Mononuclear cell (primary cell): Measurements from ENCODE around the gene FNDC10. TPM values are rescaled to one million over a fixed set of nuclear protein-coding genes. Genes with fewer than 3 reads are reported as not detected.
A peak's percentile ranks its signal among the peaks of the same experiment; 100 is the strongest.

Source experiments
- H3K27me3 ChIP-seq: 2 replicates; pipeline ENCODE4 v1.6.0; 2011; ENCODE audit warnings: low read length, control low read depth; ENCODE audit not compliant: insufficient read depth
- H3K4me1 ChIP-seq: 2 replicates; pipeline ENCODE4 v1.5.1; 2011; ENCODE audit warnings: mild to moderate bottlenecking, low read length, control low read depth; ENCODE audit not compliant: insufficient read depth
- H3K4me3 ChIP-seq: 2 replicates; pipeline ENCODE4 v1.5.1; 2011; ENCODE audit warnings: mild to moderate bottlenecking, low read length, moderate library complexity
- H3K9me3 ChIP-seq: 2 replicates; pipeline ENCODE4 v1.5.1; 2011; ENCODE audit warnings: low read depth, mild to moderate bottlenecking, control low read depth, low read length
- total RNA-seq: library from RNA; depleted of rRNA; stranded (reverse); fragments of >200 nt; gene quantifications from one replicate; pipeline ENCODE4 v1.2.3, GENCODE V29; 2012

FNDC10 gene
- total RNA-seq, 1 donor: 1.2 TPM

- peak overlapping the region; percentile 22 for H3K4me3 ChIP-seq
- peaks cover 3% of the 10 kb centered on the region for H3K27me3 ChIP-seq
- no peaks in the 10 kb centered on the region for H3K9me3 ChIP-seq
- H3K4me1 ChIP-seq: peaks cover 5% of the 10 kb centered on the region
Observed at GRCh38 chr1:1630965-1631781, 31.2 kb upstream of the FNDC10 start.

- H3K4me3 ChIP-seq: no peak overlapping the region
Observed at GRCh38 chr1:1630191-1630964, 30.4 kb upstream of the FNDC10 start.

GRCh38 chr1:1629430-1630190 is 29.7 kb upstream of the FNDC10 start:
- H3K4me3 ChIP-seq: peak overlapping the region; percentile 35
- peaks cover 3% of the 10 kb centered on the region for H3K27me3 ChIP-seq
- peaks cover 5% of the 10 kb centered on the region for H3K4me1 ChIP-seq
- no peaks in the 10 kb centered on the region for H3K9me3 ChIP-seq

More at GRCh38 chr1:1630191-1630964, 30.4 kb upstream of the FNDC10 start:
- H3K9me3 ChIP-seq: no peaks in the 10 kb centered on the region
- peaks cover 5% of the 10 kb centered on the region for H3K4me1 ChIP-seq
- H3K27me3 ChIP-seq: peaks cover 3% of the 10 kb centered on the region

- peak overlapping the region; percentile 35 for H3K4me3 ChIP-seq
- H3K4me1 ChIP-seq: peaks cover 5% of the 10 kb centered on the region
- no peaks in the 10 kb centered on the region for H3K9me3 ChIP-seq
- peaks cover 3% of the 10 kb centered on the region for H3K27me3 ChIP-seq
Observed at GRCh38 chr1:1628754-1629429, 29.0 kb upstream of the FNDC10 start.

- Histone ChIP-seq H3K4me1 (peaks cover 5% of the 10 kb centered on the region), H3K9me3 (no peaks in the 10 kb centered on the region), H3K27me3 (peaks cover 3% of the 10 kb centered on the region), H3K4me3 (no peak overlapping the region)
Observed at GRCh38 chr1:1627829-1628753, 28.2 kb upstream of the FNDC10 start.

GRCh38 chr1:1627261-1627828 is 27.4 kb upstream of the FNDC10 start:
- Histone ChIP-seq H3K9me3 (no peaks in the 10 kb centered on the region), H3K4me1 (peaks cover 5% of the 10 kb centered on the region), H3K27me3 (peaks cover 3% of the 10 kb centered on the region), H3K4me3 (no peak overlapping the region)

- no peaks in the 10 kb centered on the region for H3K9me3 ChIP-seq
- H3K4me3 ChIP-seq: no peak overlapping the region
- H3K27me3 ChIP-seq: no peaks in the 10 kb centered on the region
- H3K4me1 ChIP-seq: peaks cover 5% of the 10 kb centered on the region
Observed at GRCh38 chr1:1626207-1627141, 26.5 kb upstream of the FNDC10 start.

GRCh38 chr1:1625824-1626206 is 25.9 kb upstream of the FNDC10 start:
- no peak overlapping the region for H3K4me3 ChIP-seq
- no peaks in the 10 kb centered on the region for H3K9me3 ChIP-seq
- no peaks in the 10 kb centered on the region for H3K27me3 ChIP-seq
- H3K4me1 ChIP-seq: peaks cover 5% of the 10 kb centered on the region

GRCh38 chr1:1625404-1625775 is 25.5 kb upstream of the FNDC10 start:
- peaks cover 1% of the 10 kb centered on the region for H3K4me1 ChIP-seq
- H3K27me3 ChIP-seq: no peaks in the 10 kb centered on the region
- H3K4me3 ChIP-seq: no peak overlapping the region
- H3K9me3 ChIP-seq: no peaks in the 10 kb centered on the region

- H3K9me3 ChIP-seq: no peaks in the 10 kb centered on the region
- no peaks in the 10 kb centered on the region for H3K4me1 ChIP-seq
- no peaks in the 10 kb centered on the region for H3K27me3 ChIP-seq
- H3K4me3 ChIP-seq: no peak overlapping the region
Observed at GRCh38 chr1:1624443-1625403, 24.8 kb upstream of the FNDC10 start.

- Histone ChIP-seq H3K9me3 (no peaks in the 10 kb centered on the region), H3K4me1 (no peaks in the 10 kb centered on the region), H3K4me3 (no peak overlapping the region), H3K27me3 (no peaks in the 10 kb centered on the region)
Observed at GRCh38 chr1:1623631-1624442, 23.9 kb upstream of the FNDC10 start.
